ENCODE measurements around the gene P3H4. TPM values are rescaled to one million over a fixed set of nuclear protein-coding genes. Genes with fewer than 3 reads are reported as not detected.
A peak's percentile ranks its signal among the peaks of the same experiment; 100 is the strongest.

P3H4 gene
- total RNA-seq, 2 experiments from 2014 or later, result 1.2 to 2.4 TPM

GRCh38 chr17:41813152-41813680 is 1.5 kb upstream of the P3H4 start:
- peaks cover 18% of the 10 kb centered on the region for H3K27me3 Mint-ChIP-seq
- peak overlapping the region; percentile 31 for H3K4me3 Mint-ChIP-seq
- CTCF ChIA-PET, result no interaction called here
- no peak overlapping the region for H3K27ac Mint-ChIP-seq
- no peaks in the 10 kb centered on the region for H3K9me3 Mint-ChIP-seq
- no peaks in the 10 kb centered on the region for H3K36me3 Mint-ChIP-seq (ENCODE audit: low read depth)
- H3K4me1 Mint-ChIP-seq, result peaks cover 12% of the 10 kb centered on the region
- DNase-seq, result no peak
- POLR2A ChIA-PET, result no interaction called here

- ChIA-PET POLR2A (no interaction called here), CTCF (interaction anchor here (0.6 to 1.8 kb wide), 8 partner anchors 10 to 525 kb away, joined by 3 to 7 read pairs (median 4); no protein-coding TSS in a partner anchor)
- peaks cover 12% of the 10 kb centered on the region for H3K4me1 Mint-ChIP-seq
- H3K27ac Mint-ChIP-seq, result peak within 1 kb of the TSS; percentile 82
- no peaks in the 10 kb centered on the region for H3K9me3 Mint-ChIP-seq
- peak; percentile 31 for DNase-seq
- H3K27me3 Mint-ChIP-seq, result peaks cover 18% of the 10 kb centered on the region
- H3K36me3 Mint-ChIP-seq (ENCODE audit: low read depth), result no peaks in the 10 kb centered on the region
- peak within 1 kb of the TSS; percentile 78 for H3K4me3 Mint-ChIP-seq
Observed at GRCh38 chr17:41812381-41813151, 817 bp upstream of the P3H4 start, which contains the start of gene FKBP10. FKBP10 (plus strand) TSS chr17:41813004; CDS start chr17:41813035, 31 bp downstream.

GRCh38 chr17:41810659-41811548 is 845 bp downstream of the P3H4 start:
- no peaks in the 10 kb centered on the region for H3K36me3 Mint-ChIP-seq (ENCODE audit: low read depth)
- peaks cover 12% of the 10 kb centered on the region for H3K4me1 Mint-ChIP-seq
- H3K27ac Mint-ChIP-seq, result no peak overlapping the region
- ChIA-PET CTCF (interaction anchor here (0.5 to 1.8 kb wide), 11 partner anchors 8 to 1735 kb away, joined by 3 to 7 read pairs (median 4); partner anchors contain the start of gene JUP), POLR2A (no interaction called here)
- H3K27me3 Mint-ChIP-seq, result peaks cover 18% of the 10 kb centered on the region
- H3K9me3 Mint-ChIP-seq, result no peaks in the 10 kb centered on the region
- DNase-seq, result no peak
- H3K4me3 Mint-ChIP-seq, result peak overlapping the region; percentile 55

GRCh38 chr17:41806685-41807445 is 4.9 kb downstream of the P3H4 start:
- POLR2A ChIA-PET, result no interaction called here
- no peak overlapping the region for H3K4me3 Mint-ChIP-seq

GRCh38 chr17:41803049-41804020 is 8.4 kb downstream of the P3H4 start:
- H3K36me3 Mint-ChIP-seq (ENCODE audit: low read depth), result no peaks in the 10 kb centered on the region
- peaks cover 11% of the 10 kb centered on the region for H3K4me1 Mint-ChIP-seq
- no peak for DNase-seq
- H3K27ac Mint-ChIP-seq, result no peak overlapping the region
- ChIA-PET POLR2A (no interaction called here), CTCF (interaction anchor here (1.6 kb wide), 1 partner anchor 60 kb away, joined by 5 read pairs; no protein-coding TSS in a partner anchor)
- no peak overlapping the region for H3K4me3 Mint-ChIP-seq
- no peaks in the 10 kb centered on the region for H3K9me3 Mint-ChIP-seq
- H3K27me3 Mint-ChIP-seq, result no peaks in the 10 kb centered on the region

More at GRCh38 chr17:41806685-41807445, 4.9 kb downstream of the P3H4 start:
- H3K27me3 Mint-ChIP-seq, result peaks cover 5% of the 10 kb centered on the region
- H3K36me3 Mint-ChIP-seq (ENCODE audit: low read depth), result no peaks in the 10 kb centered on the region
- CTCF ChIA-PET, result interaction anchor here (0.6 kb wide), 1 partner anchor 110 kb away, joined by 5 read pairs; no protein-coding TSS in a partner anchor
- peaks cover 8% of the 10 kb centered on the region for H3K4me1 Mint-ChIP-seq
- H3K27ac Mint-ChIP-seq, result no peak overlapping the region
- DNase-seq, result no peak
- H3K9me3 Mint-ChIP-seq, result no peaks in the 10 kb centered on the region

GRCh38 chr17:41801374-41802271 is 10.1 kb downstream of the P3H4 start:
- Mint-ChIP-seq H3K4me3 (no peak overlapping the region), H3K9me3 (no peaks in the 10 kb centered on the region), H3K36me3 (ENCODE audit: low read depth) (no peaks in the 10 kb centered on the region), H3K27me3 (no peaks in the 10 kb centered on the region), H3K4me1 (peaks cover 11% of the 10 kb centered on the region), H3K27ac (no peak overlapping the region)
- peak; percentile 77 for DNase-seq
- ChIA-PET CTCF (interaction anchor here (0.6 to 1.7 kb wide), 23 partner anchors 10 to 1954 kb away, joined by 3 to 8 read pairs (median 3); partner anchors contain the start of genes JUP, KLHL11 and P3H4), POLR2A (no interaction called here)

- H3K36me3 Mint-ChIP-seq (ENCODE audit: low read depth), result no peaks in the 10 kb centered on the region
- peaks cover 11% of the 10 kb centered on the region for H3K4me1 Mint-ChIP-seq
- H3K4me3 Mint-ChIP-seq, result no peak overlapping the region
- no peaks in the 10 kb centered on the region for H3K27me3 Mint-ChIP-seq
- ChIA-PET POLR2A (interaction anchor here (0.6 kb wide), 1 partner anchor 233 kb away, joined by 3 read pairs; no protein-coding TSS in a partner anchor), CTCF (interaction anchor here (0.6 to 1.7 kb wide), 11 partner anchors 10 to 233 kb away, joined by 3 to 8 read pairs (median 3); partner anchors contain the start of genes JUP and P3H4)
- H3K9me3 Mint-ChIP-seq, result no peaks in the 10 kb centered on the region
- DNase-seq, result no peak
- H3K27ac Mint-ChIP-seq, result no peak overlapping the region
Observed at GRCh38 chr17:41800601-41801373, 11.0 kb downstream of the P3H4 start.

GRCh38 chr17:41799366-41799765 is 12.4 kb downstream of the P3H4 start:
- H3K4me3 Mint-ChIP-seq, result no peak overlapping the region
- CTCF ChIA-PET, result interaction anchor here (1.0 to 1.4 kb wide), 5 partner anchors 9 to 69 kb away, joined by 3 to 5 read pairs (median 3); no protein-coding TSS in a partner anchor
- no peak overlapping the region for H3K27ac Mint-ChIP-seq
- no peaks in the 10 kb centered on the region for H3K9me3 Mint-ChIP-seq
- H3K4me1 Mint-ChIP-seq, result peaks cover 11% of the 10 kb centered on the region
- no peaks in the 10 kb centered on the region for H3K27me3 Mint-ChIP-seq
- H3K36me3 Mint-ChIP-seq (ENCODE audit: low read depth), result no peaks in the 10 kb centered on the region
- DNase-seq, result no peak
- POLR2A ChIA-PET, result no interaction called here

- DNase-seq, result no peak
- ChIA-PET POLR2A (no interaction called here), CTCF (no interaction called here)
- Mint-ChIP-seq H3K9me3 (no peaks in the 10 kb centered on the region), H3K4me3 (no peak overlapping the region), H3K4me1 (peaks cover 14% of the 10 kb centered on the region), H3K27ac (no peak overlapping the region), H3K27me3 (no peaks in the 10 kb centered on the region), H3K36me3 (ENCODE audit: low read depth) (no peaks in the 10 kb centered on the region)
Observed at GRCh38 chr17:41797377-41797776, 14.4 kb downstream of the P3H4 start.
